Stimulated activated CD4-positive, alpha-beta T cell treated with anti-CD3 and anti-CD28 coated beads, Interleukin-12 subunit alpha, Interleukin-12 subunit beta, amount 100 ng/mL, for 4 hours (primary cell): ENCODE measurements around the gene CHMP2A.
"Not testable (repeated sequence)": the region's sequence is repeated elsewhere in the genome, so short reads cannot be mapped to it uniquely, and the experiment has no call there.

Experiments
- DNase-seq: peaks from one replicate; pipeline ENCODE4 v3.0.0-alpha.2; 2020

CHMP2A gene

GRCh38 chr19:58554494-58555368 lies at the start of gene CHMP2A:
Gene CHMP2A (minus strand): TSS chr19:58555105. CDS start chr19:58554212, 893 bp downstream.
- peak; percentile 98 for DNase-seq

DNA sequence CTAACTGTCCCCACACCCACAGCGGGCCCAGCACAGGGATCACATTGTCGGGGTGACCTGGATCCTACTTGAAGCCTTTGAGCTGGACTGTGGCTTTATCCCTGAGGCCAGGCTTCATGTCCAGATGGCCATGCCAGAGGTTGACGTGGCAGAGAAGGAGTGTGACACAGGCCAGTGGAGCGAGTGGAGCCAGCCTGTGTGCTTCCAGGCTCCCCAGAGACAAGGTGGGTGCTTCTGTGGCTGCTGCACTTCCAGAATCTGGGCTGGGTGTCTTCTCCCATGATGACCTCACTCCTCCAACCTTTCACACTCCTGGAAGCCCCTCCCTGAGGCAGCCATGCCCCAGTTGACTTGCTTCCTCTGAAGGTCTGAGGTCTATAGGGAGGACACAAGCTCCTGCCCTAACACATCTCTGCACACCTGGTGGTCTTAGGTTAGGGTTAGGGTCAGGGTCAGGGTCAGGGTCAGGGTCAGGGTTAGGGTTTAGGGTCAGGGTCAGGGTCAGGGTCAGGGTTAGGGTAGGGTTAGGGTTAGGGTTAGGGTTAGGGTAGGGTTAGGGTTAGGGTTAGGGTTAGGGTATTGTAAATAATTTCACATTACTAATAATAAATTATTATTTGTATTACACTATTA lies 31.3 kb upstream of the CHMP2A start:
- DNase-seq, result no peak

- DNase-seq, result no peak
Measured at GRCh38 chr19:58585442-58586132, 30.7 kb upstream of the CHMP2A start.

GRCh38 chr19:58584498-58585441 lies 29.9 kb upstream of the CHMP2A start:
- DNase-seq, result no peak

GRCh38 chr19:58582985-58583384 lies 28.1 kb upstream of the CHMP2A start:
- DNase-seq, result no peak

- DNase-seq, result peak; percentile 87
Measured at GRCh38 chr19:58581227-58582141, 26.6 kb upstream of the CHMP2A start.

DNA sequence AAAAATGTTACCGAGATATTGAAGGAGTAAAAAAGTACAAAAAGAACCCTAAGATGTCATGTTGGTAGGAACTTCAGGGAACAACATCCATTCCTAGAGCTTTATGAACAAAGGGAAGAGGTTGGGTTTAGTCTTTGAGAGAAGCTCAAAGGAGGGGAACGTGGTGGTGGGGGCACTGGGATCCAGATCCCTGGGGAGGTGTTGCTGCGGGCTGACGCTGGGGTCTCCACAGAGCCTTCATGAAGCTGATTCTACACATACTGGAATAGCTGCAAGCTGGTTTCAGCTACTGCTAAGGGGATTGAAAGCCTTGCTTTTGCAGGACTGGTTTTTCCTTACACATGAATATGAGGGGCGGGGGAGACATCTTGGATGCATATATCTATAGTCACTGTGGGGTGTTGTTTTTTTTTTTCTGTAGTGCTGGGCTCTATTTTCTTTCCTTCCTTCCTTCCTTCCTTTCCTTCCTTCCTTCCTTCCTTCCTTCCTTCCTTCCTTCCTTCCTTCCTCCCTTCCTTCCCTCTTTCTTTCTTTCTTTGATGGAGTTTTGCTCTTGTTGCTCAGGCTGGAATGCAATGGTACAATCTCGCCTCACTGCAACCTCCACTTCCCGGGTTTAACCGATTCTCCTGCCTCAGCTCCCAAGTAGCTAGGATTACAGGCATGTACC lies 24.7 kb upstream of the CHMP2A start:
- DNase-seq, result no peak

GRCh38 chr19:58578012-58578925 lies 23.4 kb upstream of the CHMP2A start:
- no peak for DNase-seq

DNA sequence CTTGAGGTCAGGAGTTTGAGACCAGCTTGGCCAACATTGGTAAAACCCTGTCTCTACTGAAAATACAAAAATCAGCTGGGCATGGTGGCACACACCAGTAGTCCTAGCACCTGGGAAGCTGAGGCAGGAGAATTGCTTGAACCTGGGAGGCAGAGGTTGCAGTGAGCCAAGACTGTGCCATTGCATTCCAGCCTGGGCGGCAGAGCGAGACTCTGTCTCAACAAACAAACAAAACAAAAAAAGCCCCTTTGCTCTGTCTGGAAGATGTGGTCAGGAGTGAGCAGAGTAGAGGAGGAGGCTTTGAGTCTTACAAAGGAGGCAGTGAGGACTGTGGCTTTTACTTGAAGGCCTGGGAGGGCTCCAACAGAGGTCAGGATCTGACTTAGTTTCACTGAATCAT lies 22.7 kb upstream of the CHMP2A start:
- DNase-seq, result not testable (repeated sequence)

DNA sequence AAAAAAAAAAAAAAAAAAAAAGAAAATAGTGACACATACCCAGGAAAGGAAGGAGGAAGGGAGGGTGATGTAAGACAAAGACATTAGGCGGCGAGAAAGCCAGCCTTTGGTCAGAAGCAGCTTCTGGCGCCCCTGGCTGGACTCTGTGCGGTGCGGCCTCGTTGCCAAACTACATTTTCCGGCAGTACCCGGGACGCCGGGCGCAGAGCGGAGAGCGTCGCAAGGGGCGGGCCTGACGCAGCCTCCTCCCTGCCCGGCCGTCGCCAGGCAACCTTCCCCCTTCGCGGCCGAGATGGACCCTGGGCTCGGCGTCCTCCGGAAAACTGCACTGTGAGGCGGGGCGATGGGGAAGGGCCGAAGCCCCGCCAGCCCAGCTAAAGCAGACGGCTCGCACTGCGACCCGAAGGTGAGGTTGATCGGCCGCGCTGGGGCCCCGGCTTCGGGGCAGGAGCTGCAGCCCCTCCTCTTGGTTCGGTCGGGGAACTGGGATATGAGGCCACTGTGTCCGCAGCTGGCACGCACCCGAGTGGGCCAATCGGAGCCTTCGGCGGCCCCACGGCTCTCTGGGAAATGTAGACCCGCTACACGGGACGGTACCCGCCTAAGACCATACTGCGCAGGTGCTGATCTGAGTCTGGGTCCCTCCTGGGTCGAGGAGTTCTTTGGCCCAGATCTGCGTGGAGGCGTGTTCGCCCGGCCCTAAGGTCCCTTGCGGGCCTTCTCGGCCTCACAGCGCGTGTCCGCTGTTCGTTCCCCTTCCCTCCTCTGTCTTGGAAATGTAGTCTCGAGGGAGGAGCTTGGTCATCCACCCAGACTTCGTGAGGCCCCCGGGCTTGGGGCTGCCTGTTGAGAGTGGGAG lies 20.5 kb upstream of the CHMP2A start:
- DNase-seq, result peak; percentile 72

DNA sequence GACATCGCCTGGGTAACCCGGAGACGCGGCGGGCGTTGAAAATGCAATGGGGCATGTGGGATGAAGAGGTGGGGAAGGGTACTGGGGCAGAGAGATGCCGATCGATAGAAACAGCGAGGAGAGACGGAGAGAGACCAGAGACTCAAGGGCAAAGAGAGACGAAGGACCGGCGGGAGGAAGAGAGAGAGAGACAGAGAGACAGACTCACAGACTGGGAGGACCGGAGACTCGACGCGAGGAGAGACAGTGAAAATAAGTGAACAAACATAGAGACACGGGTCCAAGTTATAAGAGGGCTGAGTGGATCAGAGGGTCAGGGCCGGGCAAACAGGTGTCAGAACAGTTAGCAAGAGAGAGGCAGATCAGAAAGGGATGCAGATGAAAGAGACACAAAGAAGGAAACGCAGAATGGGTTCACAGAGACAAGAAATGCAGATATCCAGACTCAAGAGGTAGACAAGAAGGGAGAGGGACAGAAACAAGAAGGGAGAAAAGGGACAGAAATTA lies 18.8 kb upstream of the CHMP2A start:
- DNase-seq, result no peak

DNA sequence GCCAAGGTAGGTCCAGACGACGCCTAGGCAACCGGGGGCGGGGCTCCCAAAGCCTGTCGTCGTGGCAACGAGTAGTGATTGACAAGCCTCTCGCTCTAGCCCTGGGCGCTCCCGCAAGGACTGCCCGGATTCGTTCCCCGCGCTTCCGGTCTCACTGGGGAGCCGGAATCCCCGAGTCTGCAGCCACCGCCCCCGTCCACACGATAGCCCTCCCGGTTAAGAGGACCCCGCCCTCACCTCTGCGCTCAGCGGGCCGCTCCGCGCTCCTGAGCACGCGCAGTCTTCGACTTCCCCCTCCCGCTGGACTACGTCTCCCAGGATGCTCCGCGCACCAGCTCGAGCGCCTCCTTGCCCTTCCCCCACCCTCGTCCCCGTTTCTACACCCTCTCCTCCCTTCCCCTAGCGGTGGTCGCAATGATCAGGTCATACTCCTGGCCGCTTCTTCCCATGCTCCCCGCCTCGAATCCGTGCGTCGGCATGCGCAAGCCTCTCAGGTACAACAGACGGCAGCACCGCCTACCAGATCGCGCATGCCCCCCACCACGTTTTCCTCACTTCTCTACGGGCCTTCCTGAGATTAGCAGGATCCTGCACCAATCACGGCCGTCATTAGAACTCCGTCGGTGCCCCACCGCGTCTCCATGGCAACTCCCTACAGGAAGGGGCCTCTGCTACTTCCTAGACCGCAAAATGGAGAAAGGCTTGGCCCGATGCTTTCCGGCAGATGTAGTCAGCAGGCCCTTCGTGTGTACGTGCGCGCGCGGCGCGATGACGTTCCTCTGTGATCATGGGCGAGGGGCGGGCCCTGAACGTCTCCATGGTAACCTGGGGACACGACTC lies 18.1 kb upstream of the CHMP2A start, which contains the start of gene MZF1:
Gene MZF1, minus strand, starts transcription at position 518 of the 840 bp plus-strand sequence. CDS start 1,946 bp downstream, outside the sequence.
- DNase-seq, result peak; percentile 99

DNA sequence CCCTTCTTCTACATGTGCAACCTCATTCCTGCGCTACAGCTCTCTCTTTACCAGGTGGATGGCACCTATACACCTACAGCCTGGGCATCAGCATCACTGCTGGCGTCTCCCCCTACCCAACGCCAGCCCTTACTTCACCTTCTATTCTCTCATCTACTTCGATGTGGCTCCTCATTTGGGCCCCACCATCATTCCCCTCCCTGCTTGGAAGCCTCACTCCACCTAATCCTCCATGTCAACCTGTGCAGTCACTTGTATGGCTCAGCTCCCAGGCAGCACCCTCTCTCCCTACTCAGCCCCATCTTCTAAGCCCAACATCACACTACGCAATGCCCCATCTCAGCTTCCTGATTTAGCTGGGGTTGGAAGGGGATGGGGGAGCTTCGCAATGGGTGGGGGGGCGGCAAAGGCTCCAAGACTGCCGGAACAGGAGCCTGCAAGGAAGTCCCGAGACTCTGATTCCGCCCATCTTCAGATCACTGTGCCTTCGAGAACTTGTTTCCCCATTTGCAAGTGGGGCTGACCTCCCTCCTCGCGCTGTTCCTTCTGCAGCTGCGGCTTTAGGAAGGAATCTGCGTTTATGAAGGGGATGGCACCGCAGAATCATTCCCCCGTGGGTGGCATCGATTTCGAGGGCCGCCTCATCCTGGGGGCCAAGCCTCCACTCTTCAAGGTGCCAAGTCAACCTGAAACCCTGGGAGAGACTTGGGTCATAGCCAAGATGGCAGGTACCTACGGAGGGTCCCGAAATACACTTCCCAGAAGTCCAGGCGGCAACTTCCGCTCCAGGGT lies 17.3 kb upstream of the CHMP2A start:
- DNase-seq, result no peak

GRCh38 chr19:58571575-58571947 lies 16.7 kb upstream of the CHMP2A start:
- DNase-seq, result no peak

DNA sequence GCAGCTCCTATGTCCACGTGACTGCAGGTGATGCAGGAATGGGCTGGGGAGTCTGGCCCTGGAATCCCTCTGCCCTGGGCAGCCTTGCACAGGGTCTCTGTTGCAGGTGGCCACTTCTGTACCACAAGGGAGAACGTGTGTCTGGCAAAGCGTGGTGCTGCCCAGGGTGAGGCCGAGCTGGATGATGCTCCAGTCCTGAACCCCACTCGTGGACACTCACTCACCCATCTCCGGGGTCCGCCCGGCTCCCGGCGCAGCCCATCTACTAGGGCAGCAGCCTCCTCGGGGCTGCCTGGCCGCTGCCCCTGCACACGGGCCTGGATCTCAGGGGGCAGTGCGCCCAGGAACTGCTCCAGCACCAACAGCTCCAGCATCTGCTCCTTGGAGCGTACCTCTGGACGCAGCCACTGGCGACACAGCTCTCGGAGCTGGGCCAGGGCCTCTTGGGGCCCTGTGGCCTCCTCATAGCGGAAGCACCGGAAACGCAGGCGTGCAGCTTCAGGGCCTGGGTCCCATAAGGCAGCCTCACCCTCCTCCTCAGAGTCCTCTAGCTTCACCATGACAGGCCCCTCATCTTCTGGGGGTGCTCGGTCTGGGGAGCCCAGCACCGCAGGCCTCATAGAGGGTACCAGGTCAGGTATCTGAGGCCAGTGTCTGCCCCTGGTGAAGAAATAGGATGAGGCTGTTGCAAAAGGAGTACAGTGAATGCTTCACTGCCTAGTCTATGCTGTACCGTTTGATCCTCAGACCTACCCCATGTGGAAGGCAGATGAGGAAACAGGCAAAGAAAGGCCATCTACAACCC lies 16.1 kb upstream of the CHMP2A start:
- DNase-seq, result no peak
